Stimulated activated CD4-positive, alpha-beta T cell treated with anti-CD3 and anti-CD28 coated beads, Interleukin-15, amount 100 ng/mL, for 48 hours (primary cell): ENCODE data around the gene PROSER2.

Experiments used
- DNase-seq, 2 donors: peaks; one replicate each; pipeline ENCODE4 v3.0.0-alpha.2; 2020; ENCODE audit warnings: low read depth in 2 of 2

The PROSER2 gene

DNA sequence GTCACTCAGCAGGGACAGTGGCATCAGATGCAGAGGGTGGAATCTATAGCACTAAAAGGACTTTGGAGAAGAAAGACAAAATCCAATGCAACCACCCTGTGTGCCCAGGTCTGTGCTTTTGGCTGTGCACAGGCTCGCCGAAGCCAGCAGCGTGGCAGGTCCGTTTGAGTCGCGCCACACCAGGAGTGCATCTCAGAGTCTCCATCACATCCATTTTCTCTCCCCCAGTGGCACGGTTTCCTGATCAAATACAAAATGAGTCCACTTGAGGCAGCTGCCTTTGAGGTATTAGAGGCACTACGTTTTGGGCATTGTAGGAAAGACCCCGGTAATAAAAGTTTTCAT lies 23.4 kb upstream of the PROSER2 start:
- no peak for DNase-seq

DNA sequence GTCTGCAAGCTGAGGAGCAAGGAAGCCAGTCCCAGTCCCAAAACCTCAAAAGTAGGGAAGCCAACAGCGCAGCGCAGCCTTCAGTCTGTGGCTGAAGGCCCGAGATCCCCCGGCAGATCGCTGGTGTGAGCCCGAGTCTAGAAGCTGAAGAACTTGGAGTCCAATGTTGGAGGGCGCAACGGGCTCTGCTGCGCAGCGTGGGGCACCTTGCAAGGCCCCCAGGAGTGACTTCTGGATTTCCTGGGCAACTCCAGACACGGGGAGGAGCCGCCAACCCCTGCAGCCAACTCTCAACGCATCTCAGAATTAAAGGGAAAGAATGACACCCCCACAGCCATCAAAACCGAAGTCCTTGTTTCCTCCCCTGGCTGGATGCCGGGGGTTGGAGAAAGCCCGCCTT lies 18.8 kb upstream of the PROSER2 start:
- no peak for DNase-seq

DNA sequence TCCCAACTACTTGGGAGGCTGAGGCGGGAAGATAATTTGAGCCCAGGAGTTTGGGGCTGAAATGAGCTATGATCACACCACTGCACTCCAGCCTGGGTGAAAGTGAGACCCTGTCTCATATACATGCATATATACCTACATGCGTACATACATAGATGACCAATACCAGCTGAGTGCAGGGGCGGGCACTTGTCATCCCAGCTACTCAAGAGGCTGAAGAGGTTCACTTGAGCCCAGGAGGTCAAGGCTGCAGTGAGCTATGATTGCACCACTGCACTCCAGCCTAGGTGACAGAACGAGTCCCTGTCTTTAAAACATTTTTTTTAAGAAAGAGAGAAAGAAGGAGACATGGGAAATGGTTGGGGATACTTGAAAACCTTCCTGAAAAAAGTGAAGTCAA lies 17.4 kb upstream of the PROSER2 start:
- no peak for DNase-seq

- DNase-seq: no peak
These were observed 16.4 kb upstream of the PROSER2 start for GRCh38 chr10:11806706-11807105.

- DNase-seq: no peak
These were observed 14.3 kb upstream of the PROSER2 start for GRCh38 chr10:11808808-11809207.

DNA sequence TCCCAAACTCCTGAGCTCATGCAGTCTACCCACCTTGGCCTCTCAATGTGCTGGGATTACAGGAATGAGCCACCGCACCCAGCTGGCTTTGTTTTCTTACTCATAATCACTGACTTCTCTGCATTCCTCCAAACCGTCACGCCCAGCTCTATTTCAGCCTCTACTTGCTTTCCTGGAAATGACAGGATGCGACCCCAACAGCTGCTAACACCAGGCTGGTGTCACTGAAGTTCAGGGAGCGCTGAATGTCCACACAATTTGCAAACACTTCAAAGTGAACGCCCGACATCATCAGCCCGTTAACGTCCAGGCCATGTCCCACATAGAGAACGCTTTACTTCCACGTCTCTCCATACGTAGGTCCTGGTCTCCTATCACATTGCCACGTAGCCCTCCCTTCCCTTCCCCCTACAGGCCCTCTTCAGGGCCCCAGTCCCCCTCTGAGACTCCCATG lies 12.8 kb upstream of the PROSER2 start:
- DNase-seq: no peak

DNA sequence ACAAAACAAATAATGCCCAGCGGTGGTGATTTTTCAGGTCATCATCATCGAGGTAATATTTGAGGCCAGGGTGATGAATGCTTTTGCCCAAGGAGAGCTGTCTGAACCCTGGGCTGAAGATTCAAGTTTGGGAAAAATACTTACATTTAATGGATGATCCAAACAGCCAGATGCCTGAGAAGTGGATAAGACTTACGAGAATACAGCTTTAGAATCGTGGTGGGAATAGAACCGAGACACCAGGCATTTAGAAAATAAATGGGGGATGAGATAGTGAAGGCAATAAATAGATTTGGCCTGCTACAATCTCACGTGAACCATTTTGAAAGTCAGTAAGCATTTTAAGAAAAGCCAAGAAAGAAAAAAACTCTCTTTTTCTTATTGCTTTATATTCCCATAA lies 12.2 kb upstream of the PROSER2 start:
- DNase-seq: no peak

DNA sequence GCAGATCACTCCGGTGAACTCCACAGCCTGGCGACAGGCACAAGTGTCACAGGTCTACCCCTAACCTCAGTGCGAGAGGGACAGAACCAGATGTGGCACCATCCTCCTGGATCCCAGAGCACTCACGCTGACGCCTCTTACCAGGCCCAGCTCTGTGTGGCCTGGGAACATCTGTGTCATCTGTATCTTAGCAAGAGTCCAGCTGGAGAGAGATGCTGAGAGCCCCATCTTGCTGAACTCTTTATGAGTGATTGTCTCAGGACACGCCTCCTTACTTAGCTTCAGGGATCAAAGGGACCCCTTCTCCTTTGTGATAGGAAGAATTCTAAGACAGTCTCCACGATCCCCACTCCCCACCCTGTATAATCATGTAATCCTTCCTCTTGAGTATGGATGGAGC lies 10.0 kb upstream of the PROSER2 start:
- no peak for DNase-seq

DNA sequence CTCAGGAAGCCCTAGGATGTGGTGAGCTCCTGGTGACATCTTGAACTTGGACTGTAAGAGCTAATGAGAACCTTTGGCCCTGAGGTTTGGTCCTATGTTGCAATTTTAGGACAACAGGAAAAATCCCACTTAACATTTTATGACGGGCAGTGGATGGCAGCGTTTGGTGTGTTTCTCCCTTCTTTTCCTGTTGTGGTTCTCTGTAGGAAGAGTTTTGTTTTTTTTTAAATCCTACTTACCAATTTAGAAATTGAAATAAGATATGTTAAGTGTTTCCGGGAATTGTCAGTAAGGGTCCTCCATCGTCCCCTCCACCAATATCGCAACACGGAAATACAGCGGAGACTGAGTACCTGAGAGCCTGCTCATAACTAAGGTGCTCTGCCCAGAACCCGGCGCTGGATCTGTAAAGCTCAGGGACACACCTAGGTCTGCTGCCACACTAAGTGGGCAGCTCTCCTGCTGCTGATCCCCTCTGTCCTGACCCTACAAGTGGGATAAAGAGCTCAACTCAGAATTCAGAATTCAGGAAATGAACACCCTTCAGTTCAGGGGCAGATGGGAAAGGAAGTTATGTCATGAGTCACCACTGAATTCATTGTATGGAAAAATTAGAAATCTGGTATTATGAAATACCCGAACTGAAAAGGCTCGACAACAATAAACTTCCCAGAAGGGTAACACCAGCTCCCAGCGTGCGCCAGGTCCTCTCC lies 9.1 kb upstream of the PROSER2 start:
- DNase-seq: no peak

- no peak for DNase-seq
These were observed 4.1 kb upstream of the PROSER2 start for GRCh38 chr10:11819027-11819426.

GRCh38 chr10:11822026-11822756 lies 965 bp upstream of the PROSER2 start:
- DNase-seq: no peak

DNA sequence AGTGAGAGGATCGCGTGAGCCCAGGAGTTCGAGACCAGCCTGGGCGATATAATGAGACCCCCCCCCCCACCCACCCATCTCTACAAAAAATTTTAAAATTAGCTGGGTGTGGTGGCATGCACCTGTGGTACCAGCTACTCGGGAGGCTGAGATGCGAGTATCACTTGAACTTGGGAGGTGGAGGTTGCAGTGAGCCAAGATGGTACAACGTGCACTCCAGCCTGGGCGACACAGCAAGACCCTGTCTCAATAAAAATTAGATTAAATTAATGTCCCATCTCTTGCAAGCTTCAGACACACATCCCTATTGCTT lies 391 bp upstream of the PROSER2 start:
- no peak for DNase-seq

- DNase-seq: no peak
These were observed 812 bp downstream of the PROSER2 start for GRCh38 chr10:11823989-11824346.

DNA sequence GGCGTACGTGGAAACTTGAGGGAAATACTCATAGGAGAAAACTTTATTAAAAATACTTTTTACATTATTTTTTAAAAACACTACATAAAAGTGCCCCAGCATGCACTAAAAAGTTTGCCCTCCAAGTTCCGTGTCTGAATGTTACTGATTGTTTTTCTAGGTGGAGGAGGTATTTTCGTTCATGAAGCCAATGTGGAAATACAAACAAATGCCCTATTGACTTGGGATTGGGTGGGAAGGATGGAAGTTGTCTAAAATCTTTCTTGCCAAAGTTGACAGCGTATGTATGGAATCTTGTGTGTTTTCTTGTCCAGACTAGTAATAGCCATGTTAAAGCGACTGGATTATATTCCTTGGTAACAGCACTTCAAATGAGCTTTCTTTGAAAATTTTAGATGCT lies 1.2 kb downstream of the PROSER2 start:
- DNase-seq: no peak

- no peak for DNase-seq
These were observed 1.7 kb downstream of the PROSER2 start for GRCh38 chr10:11824825-11825224.

- DNase-seq: no peak
These were observed 2.7 kb downstream of the PROSER2 start for GRCh38 chr10:11825796-11826414.

GRCh38 chr10:11827006-11827405 lies 3.9 kb downstream of the PROSER2 start:
- DNase-seq: no peak

DNA sequence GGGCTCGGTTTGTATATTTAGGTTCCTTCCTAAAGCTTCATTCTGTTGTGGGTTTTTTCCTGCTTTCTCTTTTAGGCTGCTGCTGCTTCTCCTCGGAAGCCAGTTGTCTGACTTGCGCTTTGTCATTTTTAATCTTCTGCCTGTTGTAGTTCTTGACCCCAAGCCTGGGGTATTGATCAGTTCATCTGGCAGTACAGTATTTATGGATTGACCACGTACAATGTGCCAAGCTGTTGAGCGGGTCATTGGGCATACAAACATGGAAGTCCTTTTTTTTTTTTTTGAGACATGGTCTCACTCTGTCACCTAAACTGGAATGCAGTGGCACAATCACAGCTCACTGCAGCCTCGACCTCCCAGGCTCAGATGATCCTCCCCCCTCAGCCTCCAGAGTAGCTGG lies 4.3 kb downstream of the PROSER2 start:
- no peak for DNase-seq

DNA sequence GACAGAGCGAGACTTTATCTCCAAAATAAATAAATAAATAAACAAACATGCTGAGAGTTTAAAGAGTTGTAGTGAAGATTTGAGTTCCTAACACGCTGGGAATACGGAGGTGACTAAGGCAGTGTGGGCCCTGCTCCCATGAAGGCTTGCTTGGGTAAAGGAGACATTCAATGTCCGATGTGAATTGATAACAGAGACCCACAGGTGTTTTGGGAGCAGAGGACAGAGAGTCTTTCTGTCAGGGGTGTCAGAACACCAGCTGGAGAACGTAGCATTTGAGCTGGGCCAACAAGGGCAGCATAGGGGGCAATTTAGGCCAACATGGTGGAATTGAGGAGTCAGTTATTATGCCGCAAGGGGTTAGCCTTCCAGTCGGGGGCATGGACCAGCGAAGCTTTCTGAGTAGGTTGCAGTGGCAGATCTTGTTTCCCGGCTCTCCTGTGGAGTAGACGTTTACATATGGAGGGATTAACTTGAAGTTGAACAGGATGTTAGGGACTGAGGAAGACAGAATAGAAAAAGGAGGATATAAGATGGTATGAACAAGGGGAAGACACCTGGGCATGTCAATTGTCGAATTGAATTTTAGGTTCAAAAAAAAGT lies 5.6 kb downstream of the PROSER2 start:
- DNase-seq: no peak

DNA sequence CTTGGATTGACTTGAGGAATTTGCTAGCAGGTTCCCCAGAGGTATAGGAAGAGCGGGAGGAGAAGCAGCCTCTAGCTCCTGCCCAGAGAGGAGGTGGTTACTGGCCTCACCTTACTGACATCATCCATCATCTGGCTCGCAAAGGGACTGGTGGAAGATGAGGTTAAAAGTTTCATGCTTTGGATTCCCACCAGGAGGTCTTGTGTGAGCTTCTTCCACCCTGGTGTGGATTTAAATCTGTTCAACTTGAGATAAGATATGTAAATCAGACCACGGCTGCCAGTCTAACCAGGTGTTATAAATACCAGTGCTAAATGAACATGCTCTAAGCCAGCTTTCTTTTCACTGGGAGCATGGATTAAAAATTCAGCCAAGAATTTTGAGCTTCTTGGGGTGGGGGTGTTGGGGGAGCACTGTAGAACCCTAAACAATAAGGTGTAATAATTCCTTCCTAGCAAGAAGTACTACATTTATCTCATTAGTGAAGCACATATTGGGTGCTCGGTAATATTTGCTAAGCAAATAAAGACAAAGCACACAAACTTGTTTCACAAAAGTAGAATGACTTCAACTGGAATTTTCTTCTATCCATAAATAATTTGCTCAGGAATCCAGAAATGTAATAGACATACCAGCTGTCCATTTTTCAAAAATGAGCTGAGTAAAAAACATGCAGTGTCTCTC lies 7.8 kb downstream of the PROSER2 start:
- DNase-seq: no peak

DNA sequence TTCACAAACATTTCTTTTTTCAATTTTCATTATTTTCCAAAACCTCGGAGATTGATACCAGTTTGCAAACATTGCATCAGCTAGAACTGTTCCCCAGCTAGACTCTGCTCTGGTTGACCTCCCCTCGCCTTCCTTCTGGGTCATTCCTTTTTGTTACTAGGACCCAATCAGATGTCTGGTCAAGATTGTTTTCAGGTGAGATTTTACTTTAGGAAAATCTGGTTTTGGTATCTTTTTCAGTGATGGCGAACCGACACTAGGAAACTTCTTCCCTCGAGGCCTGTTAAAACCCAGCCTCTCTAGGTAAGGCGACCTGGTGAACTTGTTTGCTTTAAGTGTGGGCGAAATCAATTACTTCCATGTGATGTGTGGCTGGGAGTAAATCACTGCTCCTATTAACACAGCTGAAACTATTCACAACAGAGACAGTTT lies 8.4 kb downstream of the PROSER2 start:
- no peak for DNase-seq

DNA sequence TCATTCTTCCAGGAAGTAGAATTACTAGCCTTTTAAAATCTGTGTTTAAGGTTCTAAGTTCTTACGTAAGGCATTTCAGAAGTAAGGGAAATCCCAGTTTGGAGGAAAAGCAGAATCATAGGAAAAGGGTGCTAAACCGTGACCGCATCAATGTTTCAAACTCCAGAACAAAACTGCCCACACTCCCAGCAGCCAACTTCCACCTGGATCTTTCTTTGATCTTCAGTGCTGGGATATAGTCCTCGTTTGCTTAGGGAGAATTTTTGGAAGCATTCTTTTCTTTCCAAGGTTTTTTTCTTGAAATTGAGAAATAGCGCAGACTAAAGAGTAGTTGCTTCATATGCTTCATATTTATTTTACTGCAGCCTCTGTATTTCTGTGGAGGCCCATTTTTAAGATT lies 8.9 kb downstream of the PROSER2 start:
- no peak for DNase-seq
